Measurements from ENCODE around the gene HMCN2.

HMCN2 gene

GRCh38 chr9:130311003-130311402, 45.4 kb downstream of the HMCN2 start:
- TF ChIP-seq CTCF (IDR thresholded peaks at IDR 0.05; ENCODE audit: borderline replicate concordance, control extremely low read depth, extremely low read depth, insufficient read depth, missing control alignments) = no peak
- in situ Hi-C loops (cut with MboI; ENCODE audit: low sequenced_read_pairs, unreplicated experiment) = no loop called here
- DNase-seq (ENCODE audit: low spot score) = no peak

DNA sequence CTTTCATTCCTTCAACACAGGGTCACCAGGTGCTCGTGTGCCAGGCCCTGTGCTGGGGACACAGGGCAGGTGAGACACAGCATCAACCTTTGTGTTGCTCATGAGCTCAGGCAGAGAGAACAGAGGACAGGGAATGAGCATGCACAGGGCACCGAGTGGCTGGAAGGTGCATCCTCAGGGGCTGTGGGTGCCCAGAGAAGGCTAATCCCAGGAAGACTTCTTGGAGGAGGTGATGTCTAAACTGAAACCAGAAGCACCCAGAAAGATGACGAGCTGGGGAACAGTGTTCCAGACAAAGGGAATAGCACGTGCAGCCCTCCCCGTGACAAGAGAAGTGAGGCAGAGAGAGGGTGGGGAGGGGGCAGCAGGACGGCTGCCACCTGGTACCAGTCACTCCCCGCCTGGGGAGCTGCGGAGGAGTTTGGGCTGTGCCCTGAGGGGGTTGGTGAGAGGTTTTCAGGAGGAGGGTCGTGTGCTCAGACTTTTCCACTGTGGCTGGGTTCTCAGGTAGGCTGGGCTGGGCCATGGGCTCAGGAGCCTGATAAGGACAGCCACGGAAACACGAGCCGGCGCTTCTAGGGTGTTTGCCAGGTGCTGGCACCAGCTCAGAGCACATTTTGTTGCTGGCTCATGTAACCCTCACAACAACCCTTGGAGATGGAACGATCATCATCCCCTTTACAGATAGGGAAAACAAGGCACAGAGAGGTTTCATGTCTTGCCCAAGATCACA, 46.0 kb downstream of the HMCN2 start:
- in situ Hi-C loops (cut with MboI; ENCODE audit: low sequenced_read_pairs, unreplicated experiment) = no loop called here
- no peak for TF ChIP-seq CTCF (IDR thresholded peaks at IDR 0.05; ENCODE audit: borderline replicate concordance, control extremely low read depth, extremely low read depth, insufficient read depth, missing control alignments)
- DNase-seq (ENCODE audit: low spot score) = no peak

DNA sequence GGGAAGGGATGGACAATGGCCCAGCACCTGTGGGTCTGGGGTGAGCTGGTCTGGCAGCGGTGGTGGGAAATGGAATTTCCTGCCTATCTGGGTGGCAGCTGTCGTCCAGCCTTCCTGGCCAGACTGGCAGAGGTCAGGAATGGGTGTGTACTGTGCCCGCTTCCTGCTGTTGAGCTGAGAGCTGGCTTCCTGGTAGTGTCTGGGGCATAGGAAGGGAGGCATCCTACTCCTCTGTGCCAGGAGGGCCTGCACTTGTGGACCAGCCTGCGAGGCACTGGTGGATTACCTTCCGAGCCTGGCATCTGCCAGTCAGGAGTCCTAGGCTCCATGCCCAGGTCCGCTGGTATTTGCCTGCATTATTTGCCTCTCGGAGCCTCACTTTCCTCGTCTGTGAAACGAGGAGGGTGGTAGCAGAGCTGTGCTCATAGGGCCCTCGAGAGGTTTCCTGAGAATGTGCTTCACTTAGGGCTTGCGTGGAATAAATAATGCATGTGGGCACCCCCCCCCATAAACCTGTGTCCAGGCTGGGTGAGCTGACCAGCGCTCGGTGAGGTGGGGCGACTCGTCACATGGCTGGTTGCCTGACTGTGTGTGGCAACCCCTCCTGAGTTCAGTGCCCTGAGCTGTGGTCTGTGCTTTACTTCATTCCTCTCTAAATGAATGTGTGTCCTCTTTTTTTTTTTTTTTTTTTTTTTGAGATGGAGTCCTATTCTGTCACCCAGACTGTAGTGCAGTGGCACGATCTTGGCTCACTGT, 47.7 kb downstream of the HMCN2 start:
- DNase-seq (ENCODE audit: low spot score) = no peak
- no peak for TF ChIP-seq CTCF (IDR thresholded peaks at IDR 0.05; ENCODE audit: borderline replicate concordance, control extremely low read depth, extremely low read depth, insufficient read depth, missing control alignments)
- in situ Hi-C loops (cut with MboI; ENCODE audit: low sequenced_read_pairs, unreplicated experiment) = no loop called here

- no peak for DNase-seq (ENCODE audit: low spot score)
- no peak for TF ChIP-seq CTCF (IDR thresholded peaks at IDR 0.05; ENCODE audit: borderline replicate concordance, control extremely low read depth, extremely low read depth, insufficient read depth, missing control alignments)
- in situ Hi-C loops (cut with MboI; ENCODE audit: low sequenced_read_pairs, unreplicated experiment) = no loop called here
Measured at GRCh38 chr9:130315446-130316226, 50.1 kb downstream of the HMCN2 start.

GRCh38 chr9:130316430-130316829, 50.9 kb downstream of the HMCN2 start:
- no peak for DNase-seq (ENCODE audit: low spot score)

More at GRCh38 chr9:130316430-130316829, 50.9 kb downstream of the HMCN2 start:
- TF ChIP-seq CTCF (IDR thresholded peaks at IDR 0.05; ENCODE audit: borderline replicate concordance, control extremely low read depth, extremely low read depth, insufficient read depth, missing control alignments) = no peak
- in situ Hi-C loops (cut with MboI; ENCODE audit: low sequenced_read_pairs, unreplicated experiment) = no loop called here
